ENCODE data around the gene MARCOL.

Gene MARCOL, protein sequence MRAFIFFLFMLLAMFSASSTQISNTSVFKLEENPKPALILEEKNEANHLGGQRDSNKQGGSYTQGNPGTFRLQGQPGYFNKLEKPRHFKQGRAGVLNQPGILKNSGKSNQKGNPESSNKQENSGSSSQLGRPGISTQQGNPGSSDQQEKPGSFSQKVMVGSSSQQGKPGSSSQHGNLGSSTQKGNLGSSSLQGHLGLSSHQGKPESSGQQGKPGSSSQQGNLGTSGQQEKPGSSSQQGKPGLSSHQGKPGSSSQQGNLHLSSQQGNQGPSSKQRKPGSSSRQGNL

DNA sequence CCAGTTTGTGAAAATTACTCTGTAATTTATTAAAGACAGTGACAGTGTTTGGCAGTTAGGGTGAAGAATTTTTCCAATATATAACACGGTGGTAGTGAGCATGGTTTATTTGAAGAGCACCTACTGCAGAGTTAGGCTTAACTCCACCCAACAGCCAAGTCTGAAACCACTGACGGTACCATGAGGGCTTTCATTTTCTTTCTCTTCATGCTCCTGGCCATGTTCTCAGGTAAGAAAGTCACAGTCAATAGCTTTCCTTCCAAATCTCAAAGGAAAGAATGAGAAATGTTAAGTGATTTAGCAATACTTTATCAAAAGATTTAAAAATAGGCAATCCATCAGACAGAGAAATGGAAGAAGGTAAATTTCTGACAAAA lies at the start of gene MARCOL:
Gene MARCOL, plus strand, starts transcription at position 108 of the 377 bp plus-strand sequence. Its CDS starts 73 bp downstream, at position 181.
- DNase-seq (ENCODE audit: low read depth, low spot score): no peak
- POLR2A ChIA-PET: no interaction called here
- no peak within 1 kb of the TSS for H3K4me3 ChIP-seq (ENCODE audit: low read depth, low read length)
- TF ChIP-seq, protein P1, sequence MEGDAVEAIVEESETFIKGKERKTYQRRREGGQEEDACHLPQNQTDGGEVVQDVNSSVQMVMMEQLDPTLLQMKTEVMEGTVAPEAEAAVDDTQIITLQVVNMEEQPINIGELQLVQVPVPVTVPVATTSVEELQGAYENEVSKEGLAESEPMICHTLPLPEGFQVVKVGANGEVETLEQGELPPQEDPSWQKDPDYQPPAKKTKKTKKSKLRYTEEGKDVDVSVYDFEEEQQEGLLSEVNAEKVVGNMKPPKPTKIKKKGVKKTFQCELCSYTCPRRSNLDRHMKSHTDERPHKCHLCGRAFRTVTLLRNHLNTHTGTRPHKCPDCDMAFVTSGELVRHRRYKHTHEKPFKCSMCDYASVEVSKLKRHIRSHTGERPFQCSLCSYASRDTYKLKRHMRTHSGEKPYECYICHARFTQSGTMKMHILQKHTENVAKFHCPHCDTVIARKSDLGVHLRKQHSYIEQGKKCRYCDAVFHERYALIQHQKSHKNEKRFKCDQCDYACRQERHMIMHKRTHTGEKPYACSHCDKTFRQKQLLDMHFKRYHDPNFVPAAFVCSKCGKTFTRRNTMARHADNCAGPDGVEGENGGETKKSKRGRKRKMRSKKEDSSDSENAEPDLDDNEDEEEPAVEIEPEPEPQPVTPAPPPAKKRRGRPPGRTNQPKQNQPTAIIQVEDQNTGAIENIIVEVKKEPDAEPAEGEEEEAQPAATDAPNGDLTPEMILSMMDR (IDR thresholded peaks at IDR 0.05; ENCODE audit: insufficient read depth, low read length, missing control alignments): no peak
- CTCF ChIA-PET: no interaction called here

- no peak for DNase-seq (ENCODE audit: low read depth, low spot score)
- ChIA-PET CTCF (interaction anchor here (0.9 kb wide), 1 partner anchor 185 kb away, joined by 3 read pairs; no protein-coding TSS in a partner anchor), POLR2A (no interaction called here)
- H3K4me3 ChIP-seq (ENCODE audit: low read depth, low read length): no peak overlapping the region
- TF ChIP-seq, protein P1 (IDR thresholded peaks at IDR 0.05; ENCODE audit: insufficient read depth, low read length, missing control alignments): no peak
Observed at GRCh38 chr5:148191010-148191409, 47.3 kb upstream of the MARCOL start.

DNA sequence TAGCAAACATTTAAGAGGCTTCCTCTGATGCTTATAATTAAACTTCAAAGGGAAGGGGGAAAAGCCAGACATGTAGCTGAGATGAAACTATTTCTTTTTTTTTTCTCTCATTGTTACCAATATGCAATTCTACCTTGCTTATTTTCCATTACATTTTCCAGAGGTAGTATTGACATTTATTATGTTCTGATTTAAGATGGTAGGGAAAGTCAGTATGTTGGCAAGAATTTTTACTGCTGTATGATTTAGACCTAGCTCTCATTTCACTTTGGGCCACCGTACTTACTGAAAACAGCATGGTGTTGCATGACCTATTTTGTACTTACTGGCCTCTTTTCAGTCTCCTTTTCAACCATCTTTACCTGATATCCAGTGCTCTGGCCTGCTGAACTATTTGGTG lies 45.1 kb upstream of the MARCOL start:
- TF ChIP-seq, protein P1 (IDR thresholded peaks at IDR 0.05; ENCODE audit: insufficient read depth, low read length, missing control alignments): no peak
- H3K4me3 ChIP-seq (ENCODE audit: low read depth, low read length): no peak overlapping the region
- CTCF ChIA-PET: interaction anchor here (1.3 kb wide), 1 partner anchor 14 kb away, joined by 4 read pairs; no protein-coding TSS in a partner anchor
- DNase-seq (ENCODE audit: low read depth, low spot score): no peak
- POLR2A ChIA-PET: no interaction called here

GRCh38 chr5:148201151-148201550 lies 37.2 kb upstream of the MARCOL start:
- H3K4me3 ChIP-seq (ENCODE audit: low read depth, low read length): no peak overlapping the region
- POLR2A ChIA-PET: no interaction called here

GRCh38 chr5:148202531-148203203 lies 35.7 kb upstream of the MARCOL start, which contains the start of gene SPINK6:
SPINK6 (plus strand) TSS chr5:148203042; CDS start chr5:148203097, 55 bp downstream.
- ChIA-PET CTCF (no interaction called here), POLR2A (no interaction called here)
- TF ChIP-seq, protein P1 (IDR thresholded peaks at IDR 0.05; ENCODE audit: insufficient read depth, low read length, missing control alignments): no peak
- no peak for DNase-seq (ENCODE audit: low read depth, low spot score)
- H3K4me3 ChIP-seq (ENCODE audit: low read depth, low read length): no peak within 1 kb of the TSS

More at GRCh38 chr5:148201151-148201550, 37.2 kb upstream of the MARCOL start:
- no peak for DNase-seq (ENCODE audit: low read depth, low spot score)
- CTCF ChIA-PET: no interaction called here
- TF ChIP-seq, protein P1 (IDR thresholded peaks at IDR 0.05; ENCODE audit: insufficient read depth, low read length, missing control alignments): no peak

DNA sequence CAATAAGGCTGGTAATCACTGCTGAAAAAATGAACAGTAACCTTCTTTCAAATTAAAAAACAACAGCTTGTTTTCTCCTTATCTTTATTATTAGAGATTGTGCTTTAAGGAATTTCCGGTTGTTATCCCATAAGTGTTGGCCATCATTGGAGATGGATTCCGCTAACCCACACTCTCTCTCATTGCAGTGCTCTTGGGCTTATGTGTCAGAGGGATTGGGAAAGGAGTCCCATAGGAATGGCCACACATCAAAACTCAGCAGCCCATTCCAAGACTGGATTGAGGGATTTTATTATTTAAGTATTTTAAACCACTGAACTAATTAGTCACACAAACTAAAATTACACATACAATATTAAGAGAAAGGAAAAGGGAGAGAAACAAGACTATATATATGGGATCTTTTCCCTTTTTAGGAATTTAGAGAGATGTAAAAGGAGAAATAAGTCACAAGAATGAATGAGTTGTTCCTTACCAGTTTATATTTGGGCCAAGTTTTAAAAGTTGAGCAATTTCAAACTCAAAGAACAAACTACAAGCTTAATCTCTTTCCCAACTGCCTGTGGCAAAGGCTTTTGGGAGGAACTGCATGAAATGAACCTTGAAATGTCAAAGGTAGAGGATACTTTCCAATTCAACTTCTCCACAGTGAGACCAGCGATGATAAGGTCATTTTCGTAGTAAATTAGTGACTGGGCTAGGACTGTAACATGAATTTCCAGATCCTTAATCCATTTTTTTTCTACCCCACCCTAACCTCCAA lies 33.1 kb upstream of the MARCOL start:
- CTCF ChIA-PET: no interaction called here
- TF ChIP-seq, protein P1 (IDR thresholded peaks at IDR 0.05; ENCODE audit: insufficient read depth, low read length, missing control alignments): no peak
- no peak for DNase-seq (ENCODE audit: low read depth, low spot score)
- no peak overlapping the region for H3K4me3 ChIP-seq (ENCODE audit: low read depth, low read length)
- POLR2A ChIA-PET: no interaction called here

Data from AG04449 (cell line).